WTC11 (cell line): ENCODE results near the gene PIP4K2A.

Source experiments
- ATF2 ChIP-seq: sonication (generic); formaldehyde crosslinking; IDR thresholded peaks from 2 replicates; pipeline ENCODE4 v1.8.1; 2022; ENCODE audit warnings: low read depth, missing genetic modification reagents, borderline replicate concordance
- CTCF ChIP-seq: fragments of 200-600 bp; IDR thresholded peaks from 2 replicates; pipeline ENCODE4 v1.8.0; 2022; ENCODE audit warnings: antibody characterized with exemption
- IRF1 ChIP-seq: sonication (generic); formaldehyde crosslinking; IDR thresholded peaks from 2 replicates; pipeline ENCODE4 v1.8.0; 2023; ENCODE audit warnings: missing genetic modification reagents
- IRF2 ChIP-seq: sonication (generic); formaldehyde crosslinking; IDR thresholded peaks from 2 replicates; pipeline ENCODE4 v1.8.0; 2022; ENCODE audit warnings: low read depth, missing genetic modification reagents, borderline replicate concordance
- JUN ChIP-seq: sonication (generic); formaldehyde crosslinking; IDR thresholded peaks from 2 replicates; pipeline ENCODE4 v1.8.0; 2023; ENCODE audit warnings: mild to moderate bottlenecking, missing genetic modification reagents
- MAX ChIP-seq: sonication (generic); formaldehyde crosslinking; IDR thresholded peaks from 2 replicates; pipeline ENCODE4 v1.8.0; 2022; ENCODE audit warnings: mild to moderate bottlenecking, missing genetic modification reagents
- SMAD3 ChIP-seq: sonication (generic); formaldehyde crosslinking; IDR thresholded peaks from 2 replicates; pipeline ENCODE4 v1.8.0; 2022; ENCODE audit warnings: missing genetic modification reagents, mild to moderate bottlenecking, borderline replicate concordance
- USF1 ChIP-seq: sonication (generic); formaldehyde crosslinking; IDR thresholded peaks from 2 replicates; pipeline ENCODE4 v1.8.0; 2022; ENCODE audit warnings: mild to moderate bottlenecking, missing genetic modification reagents
- USF2 ChIP-seq: sonication (generic); formaldehyde crosslinking; IDR thresholded peaks from 2 replicates; pipeline ENCODE4 v1.8.1; 2023; ENCODE audit warnings: mild to moderate bottlenecking, missing genetic modification reagents, moderate library complexity
- ZBTB43 ChIP-seq: sonication (generic); formaldehyde crosslinking; IDR thresholded peaks from 2 replicates; pipeline ENCODE4 v1.8.1; 2023; ENCODE audit warnings: mild to moderate bottlenecking, missing genetic modification reagents
- ZNF281 ChIP-seq: sonication (generic); formaldehyde crosslinking; IDR thresholded peaks from 2 replicates; pipeline ENCODE4 v1.8.0; 2023; ENCODE audit warnings: mild to moderate bottlenecking, missing genetic modification reagents
- ZNF423 ChIP-seq: fragments of 250-450 bp; sonication (Bioruptor Pico); IDR thresholded peaks from 2 replicates; pipeline ENCODE4 v2.1.2; 2022; ENCODE audit warnings: mild to moderate bottlenecking, moderate library complexity

GRCh38 chr10:22556774-22557173, 157.6 kb downstream of the PIP4K2A start:
- TF ChIP-seq SMAD3 (CRISPR knock-in tag) (no peak), IRF1 (CRISPR knock-in tag) (no peak), USF1 (CRISPR knock-in tag) (no peak), MAX (CRISPR knock-in tag) (no peak), ATF2 (no peak), ZBTB43 (CRISPR knock-in tag) (no peak), CTCF (no peak), IRF2 (no peak), USF2 (CRISPR knock-in tag) (no peak), ZNF423 (CRISPR knock-in tag) (no peak), JUN (no peak), ZNF281 (CRISPR knock-in tag) (no peak)
